ENCODE data around the gene RNASE7.

DNA sequence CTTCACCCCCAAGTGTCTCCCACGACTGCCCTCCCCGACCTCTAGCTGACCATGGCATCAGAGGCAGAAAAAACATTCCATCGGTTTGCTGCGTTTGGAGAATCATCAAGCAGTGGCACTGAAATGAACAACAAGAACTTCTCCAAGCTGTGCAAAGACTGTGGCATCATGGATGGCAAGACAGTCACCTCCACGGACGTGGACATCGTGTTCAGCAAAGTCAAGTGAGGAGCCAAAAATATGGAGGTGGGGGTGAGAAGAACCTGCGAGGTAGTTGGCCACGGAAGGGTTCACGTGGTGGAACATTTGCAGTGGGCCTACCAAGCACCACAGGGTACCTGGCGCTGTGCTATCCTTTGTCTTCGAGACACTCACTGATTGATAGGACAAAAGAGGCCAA, 11.6 kb upstream of the RNASE7 start:
- TF ChIP-seq CTCF (IDR thresholded peaks at IDR 0.05), result no peak
- TF ChIP-seq POLR2A (IDR thresholded peaks at IDR 0.05), result no peak

All from heart left ventricle (tissue), 13 donors.